ENCODE data around the gene NOD2. TPM values are rescaled to one million over a fixed set of nuclear protein-coding genes. Genes with fewer than 3 reads are reported as not detected.

The NOD2 gene
- total and polyA plus RNA-seq, 2 experiments from 2014 or later: 0.05 TPM; not detected in 1

- H3K4me3 ChIP-seq: no peak overlapping the region
- TF ChIP-seq CTCF (IDR thresholded peaks at IDR 0.05; ENCODE audit: low read depth, low read length): no peak
- H3K4me1 ChIP-seq (ENCODE audit: low read depth): no peaks in the 10 kb centered on the region
These were observed 71.9 kb downstream of the NOD2 start for GRCh38 chr16:50765260-50765659.

GRCh38 chr16:50765861-50766260 lies 72.5 kb downstream of the NOD2 start:
- H3K9me3 ChIP-seq (ENCODE audit: low read depth): no peaks in the 10 kb centered on the region
- H3K27ac ChIP-seq: no peak overlapping the region
- H3K36me3 ChIP-seq: no peaks in the 10 kb centered on the region
- H3K27me3 ChIP-seq: no peaks in the 10 kb centered on the region
- no peak for TF ChIP-seq CTCF (IDR thresholded peaks at IDR 0.05; ENCODE audit: low read depth, low read length)
- DNase-seq (ENCODE audit: low read depth in 1 of 2, low spot score in 1 of 2): no peak
- no peaks in the 10 kb centered on the region for H3K4me1 ChIP-seq (ENCODE audit: low read depth)
- no peak overlapping the region for H3K4me3 ChIP-seq

More at GRCh38 chr16:50765260-50765659, 71.9 kb downstream of the NOD2 start:
- H3K36me3 ChIP-seq: no peaks in the 10 kb centered on the region
- no peaks in the 10 kb centered on the region for H3K9me3 ChIP-seq (ENCODE audit: low read depth)
- no peak overlapping the region for H3K27ac ChIP-seq
- no peaks in the 10 kb centered on the region for H3K27me3 ChIP-seq
- DNase-seq (ENCODE audit: low read depth in 1 of 2, low spot score in 1 of 2): no peak

GRCh38 chr16:50767197-50767596 lies 73.8 kb downstream of the NOD2 start:
- no peak for TF ChIP-seq CTCF (IDR thresholded peaks at IDR 0.05; ENCODE audit: low read depth, low read length)
- no peak for DNase-seq (ENCODE audit: low read depth in 1 of 2, low spot score in 1 of 2)

GRCh38 chr16:50771366-50771765 lies 78.0 kb downstream of the NOD2 start:
- Histone ChIP-seq H3K4me1 (ENCODE audit: low read depth) (no peaks in the 10 kb centered on the region), H3K27ac (no peak overlapping the region), H3K9me3 (ENCODE audit: low read depth) (peaks cover 4% of the 10 kb centered on the region), H3K36me3 (no peaks in the 10 kb centered on the region), H3K4me3 (no peak overlapping the region), H3K27me3 (no peaks in the 10 kb centered on the region)
- TF ChIP-seq CTCF (IDR thresholded peaks at IDR 0.05; ENCODE audit: low read depth, low read length): no peak
- no peak for DNase-seq (ENCODE audit: low read depth in 1 of 2, low spot score in 1 of 2)

More at GRCh38 chr16:50767197-50767596, 73.8 kb downstream of the NOD2 start:
- Histone ChIP-seq H3K4me3 (no peak overlapping the region), H3K36me3 (no peaks in the 10 kb centered on the region), H3K4me1 (ENCODE audit: low read depth) (no peaks in the 10 kb centered on the region), H3K9me3 (ENCODE audit: low read depth) (no peaks in the 10 kb centered on the region), H3K27ac (no peak overlapping the region), H3K27me3 (no peaks in the 10 kb centered on the region)

- Histone ChIP-seq H3K27me3 (no peaks in the 10 kb centered on the region), H3K36me3 (no peaks in the 10 kb centered on the region), H3K9me3 (ENCODE audit: low read depth) (peaks cover 4% of the 10 kb centered on the region), H3K4me3 (no peak overlapping the region), H3K27ac (no peak overlapping the region), H3K4me1 (ENCODE audit: low read depth) (no peaks in the 10 kb centered on the region)
- TF ChIP-seq CTCF (IDR thresholded peaks at IDR 0.05; ENCODE audit: low read depth, low read length): no peak
- DNase-seq (ENCODE audit: low read depth in 1 of 2, low spot score in 1 of 2): no peak
These were observed 81.0 kb downstream of the NOD2 start for GRCh38 chr16:50774405-50774804.

- no peak for TF ChIP-seq CTCF (IDR thresholded peaks at IDR 0.05; ENCODE audit: low read depth, low read length)
These were observed 81.6 kb downstream of the NOD2 start for GRCh38 chr16:50774960-50775359.

More at GRCh38 chr16:50774960-50775359, 81.6 kb downstream of the NOD2 start:
- Histone ChIP-seq H3K27ac (no peak overlapping the region), H3K4me3 (no peak overlapping the region), H3K36me3 (no peaks in the 10 kb centered on the region), H3K9me3 (ENCODE audit: low read depth) (peaks cover 4% of the 10 kb centered on the region), H3K4me1 (ENCODE audit: low read depth) (no peaks in the 10 kb centered on the region), H3K27me3 (no peaks in the 10 kb centered on the region)
- DNase-seq (ENCODE audit: low read depth in 1 of 2, low spot score in 1 of 2): no peak
